A549 (cell line): Measurements from ENCODE around the gene RENBP. TPM values are rescaled to one million over a fixed set of nuclear protein-coding genes. Genes with fewer than 3 reads are reported as not detected.

Experiments used
- ATAC-seq, 2 experiments: fragments of 200-7000 bp in 1 of 2; fragments of >200 bp in 1 of 2; cut with Nextera tagmentation in 1 of 2; cut with Tn5 transposase in 1 of 2; 3 replicates each; pipeline versions ENCODE4 v1.8.0 to v1.9.1; 2018 to 2020; ENCODE audit warnings: mild to moderate bottlenecking in 1 of 2, moderate library complexity in 1 of 2
- CTCF ChIA-PET: fragments of 300-600 bp; sonication (Branson Sonifier 250); formaldehyde crosslinking; extraction: SDS; loops from one replicate; lab custom pipeline; 2021; ENCODE audit warnings: antibody characterized with exemption, inconsistent platforms; lab: Yijun Ruan, JAX
- POLR2A ChIA-PET: fragments of 350-600 bp; formaldehyde crosslinking; extraction: SDS; loops from one replicate; lab custom pipeline; 2021; ENCODE audit warnings: antibody characterized with exemption, inconsistent platforms; lab: Yijun Ruan, JAX
- DNase-seq, 2 experiments: peaks; one replicate each; pipeline versions ENCODE4 v3.0.0 to v3.0.0-alpha.2; 2011 to 2016; ENCODE audit warnings: low read depth in 1 of 2, low spot score in 1 of 2
- FAIRE-seq: peaks from 2 replicates; lab custom pipeline; 2011; peaks lifted over from hg19 to GRCh38; lab: Jason Lieb, UNC
- H3K27ac ChIP-seq, 2 experiments: fragments of >200 bp; sonication (Bioruptor Twin); formaldehyde crosslinking; 3 replicates each; pipeline ENCODE4 v1.5.1; 2016 to 2017
- H3K4me1 ChIP-seq: fragments of >200 bp; sonication (Bioruptor Twin); formaldehyde crosslinking; 3 replicates; pipeline ENCODE4 v1.6.1; 2016
- H3K4me2 ChIP-seq: fragments of >200 bp; sonication (Bioruptor Twin); formaldehyde crosslinking; 3 replicates; pipeline ENCODE4 v1.6.1; 2016
- H3K4me3 ChIP-seq: fragments of >200 bp; sonication (Bioruptor Twin); formaldehyde crosslinking; 3 replicates; pipeline ENCODE4 v1.5.1; 2016
- H3K9me3 ChIP-seq: fragments of >200 bp; sonication (Bioruptor Twin); formaldehyde crosslinking; 3 replicates; pipeline ENCODE4 v1.6.1; 2016
- BCL3 ChIP-seq: fragments of >200 bp; sonication (Bioruptor Twin); formaldehyde crosslinking; IDR thresholded peaks from 3 replicates; pipeline ENCODE4 v1.6.1; 2016
- BHLHE40 ChIP-seq: IDR thresholded peaks from 2 replicates; pipeline ENCODE4 v1.6.1; 2012; ENCODE audit warnings: low read depth, low read length, inconsistent platforms
- CBX8 ChIP-seq: fragments of 200-600 bp; sonication (generic); IDR thresholded peaks from 2 replicates; pipeline ENCODE4 v1.6.1; 2016
- CHD4 ChIP-seq: fragments of 200-600 bp; sonication (generic); IDR thresholded peaks from 2 replicates; pipeline ENCODE4 v1.6.1; 2016; ENCODE audit warnings: antibody characterized with exemption, mild to moderate bottlenecking, borderline replicate concordance
- CTCF ChIP-seq: fragments of >200 bp; sonication (Bioruptor Twin); formaldehyde crosslinking; IDR thresholded peaks from 3 replicates; pipeline ENCODE4 v1.5.1; 2016
- EHMT2 ChIP-seq: fragments of 200-600 bp; sonication (generic); IDR thresholded peaks from 2 replicates; pipeline ENCODE4 v1.6.1; 2016; ENCODE audit warnings: antibody characterized with exemption, low read depth, mild to moderate bottlenecking, moderate library complexity
- ELK1 ChIP-seq: fragments of 150-350 bp; IDR thresholded peaks from 2 replicates; pipeline ENCODE4 v1.6.1; 2014; ENCODE audit warnings: low read depth, mild to moderate bottlenecking, low read length
- FOXS1 ChIP-seq: fragments of 250-450 bp; sonication (Bioruptor Pico); IDR thresholded peaks from 2 replicates; pipeline ENCODE4 v1.5.0; 2020; ENCODE audit warnings: mild to moderate bottlenecking, moderate library complexity
- HES2 ChIP-seq: fragments of >200 bp; sonication (Bioruptor Twin); formaldehyde crosslinking; IDR thresholded peaks from 2 replicates; pipeline ENCODE4 v1.6.1; 2016
- HMGXB4 ChIP-seq: fragments of 250-450 bp; sonication (Bioruptor Pico); IDR thresholded peaks from 2 replicates; pipeline ENCODE4 v1.5.0; 2021; ENCODE audit warnings: mild to moderate bottlenecking, moderate library complexity, borderline replicate concordance
- JUNB ChIP-seq: fragments of >200 bp; sonication (Bioruptor Twin); formaldehyde crosslinking; IDR thresholded peaks from 2 replicates; pipeline ENCODE4 v1.6.1; 2016
- KDM1A ChIP-seq: fragments of 200-600 bp; sonication (generic); IDR thresholded peaks from 2 replicates; pipeline ENCODE4 v1.6.1; 2016; ENCODE audit warnings: low read depth, mild to moderate bottlenecking
- NR3C1 ChIP-seq: fragments of >200 bp; sonication (Bioruptor Twin); formaldehyde crosslinking; IDR thresholded peaks from 3 replicates; pipeline ENCODE4 v1.6.1; 2017
- PHF8 ChIP-seq: fragments of 200-600 bp; sonication (generic); IDR thresholded peaks from 2 replicates; pipeline ENCODE4 v1.6.1; 2016; ENCODE audit warnings: low read depth, mild to moderate bottlenecking, antibody characterized with exemption, moderate library complexity, borderline replicate concordance
- RAD21 ChIP-seq, 2 experiments: fragments of >200 bp in 1 of 2; sonication (Bioruptor Twin) in 1 of 2; formaldehyde crosslinking in 1 of 2; IDR thresholded peaks in 1 of 2; conservative IDR thresholded peaks in 1 of 2; 2 replicates in 1 of 2; 3 replicates in 1 of 2; pipeline ENCODE4 v1.6.1; 2012 to 2018; ENCODE audit warnings: inconsistent platforms in 1 of 2
- RCOR1 ChIP-seq: fragments of 150-350 bp; IDR thresholded peaks from 2 replicates; pipeline ENCODE4 v1.6.1; 2014; ENCODE audit warnings: antibody characterized with exemption, low read length, low read depth
- SREBF2 ChIP-seq: fragments of 450-650 bp; IDR thresholded peaks from 2 replicates; pipeline ENCODE4 v1.6.1; 2014; ENCODE audit warnings: mild to moderate bottlenecking, moderate library complexity
- TFCP2L1 ChIP-seq: fragments of 250-450 bp; sonication (Bioruptor Pico); IDR thresholded peaks from 2 replicates; pipeline ENCODE4 v1.5.0; 2021; ENCODE audit warnings: mild to moderate bottlenecking
- USF2 ChIP-seq: fragments of 450-650 bp; IDR thresholded peaks from 2 replicates; pipeline ENCODE4 v1.6.1; 2014; ENCODE audit warnings: antibody characterized with exemption
- ZFP36 ChIP-seq: fragments of 450-650 bp; IDR thresholded peaks from 2 replicates; pipeline ENCODE4 v1.6.1; 2014; ENCODE audit warnings: borderline replicate concordance; ENCODE audit not compliant: partially characterized antibody
- WGBS: methylation state at CpG from one replicate; pipeline ENCODE4 v1.1.6; 2017; ENCODE audit errors: missing lambda C conversion rate; 5-methylcytosine and 5-hydroxymethylcytosine counted together
- polyA plus RNA-seq, 4 experiments: library from polyadenylated mRNA; depleted of rRNA in 3 of 4; stranded (reverse); fragments of >200 nt; fragmentation: RNase III in 1 of 4; extraction: RNeasy Plus Mini Kit Qiagen cat#74134 plus additional on column Dnase treatment in 1 of 4; gene quantifications; 2 replicates in 3 of 4; 3 replicates in 1 of 4; pipeline ENCODE4 v1.2.3, GENCODE V29; 2011 to 2017

Gene RENBP
- polyA plus RNA-seq, 2 of the 4 experiments (the other 2 are of a cell fraction) = not detected

GRCh38 chrX:153950127-153950526, 5.7 kb upstream of the RENBP start:
- POLR2A ChIA-PET = interaction anchor here (2.4 kb wide), 1 partner anchor 22 kb away, joined by 7 read pairs; no protein-coding TSS in a partner anchor
- no peak for TF ChIP-seq HMGXB4 (CRISPR knock-in tag)
- TF ChIP-seq JUNB = no peak
- no peak for TF ChIP-seq USF2
- CTCF ChIA-PET = interaction anchor here (0.6 to 17.9 kb wide), 7 partner anchors 9 to 1009 kb away, joined by 3 to 363 read pairs (median 12); partner anchors contain the start of genes ARHGAP4, NAA10 and PLXNB3

DNA sequence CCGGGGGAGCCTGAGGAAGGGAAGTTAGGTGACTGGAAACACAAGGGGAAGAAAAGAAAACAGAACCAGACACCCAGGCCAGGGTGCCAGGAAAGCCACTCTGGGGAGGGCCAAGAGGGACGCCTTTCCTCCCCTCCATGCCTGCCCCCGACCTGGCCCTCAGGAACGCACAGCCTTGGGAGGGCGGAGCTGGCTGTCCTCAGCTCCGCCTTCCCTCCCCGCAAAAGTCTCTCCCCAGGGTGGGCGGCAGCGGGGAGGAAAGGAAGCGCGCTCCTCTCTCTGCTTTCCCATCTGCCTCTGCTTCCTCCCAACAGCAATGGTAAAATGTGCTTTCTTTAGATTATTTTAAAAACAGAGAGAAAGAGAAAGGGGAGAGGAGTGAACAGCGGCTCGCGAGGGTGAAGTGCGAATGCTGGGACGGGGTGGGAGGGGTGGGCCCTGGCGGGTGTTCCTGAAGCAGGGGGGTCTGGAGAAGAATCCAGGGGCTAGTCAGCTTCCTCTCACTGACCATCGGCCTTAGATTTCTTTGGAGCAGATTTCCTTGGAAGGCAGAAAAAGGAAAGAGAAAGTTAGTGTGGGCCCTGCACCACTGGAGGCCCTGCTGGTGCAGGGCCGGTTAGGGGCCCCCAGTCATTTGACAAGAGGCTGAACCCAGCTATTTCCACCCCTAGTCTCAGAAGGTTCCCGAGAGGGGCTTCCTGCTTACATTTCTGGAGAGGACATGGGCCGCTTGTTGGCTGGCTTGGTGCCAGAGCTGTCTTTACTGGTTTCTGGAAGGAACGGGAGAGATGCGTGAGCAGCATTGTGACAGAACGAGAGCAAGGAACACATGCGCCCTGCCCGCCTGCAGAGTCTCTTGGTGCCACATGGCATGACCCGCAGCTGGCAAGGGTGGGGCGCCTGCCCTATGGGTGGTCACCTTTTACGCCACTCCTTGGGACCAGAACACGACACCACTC, 4.7 kb upstream of the RENBP start:
- Histone ChIP-seq H3K27ac (no peak overlapping the region), H3K4me3 (no peak overlapping the region), H3K9me3 (no peaks in the 10 kb centered on the region), H3K4me2 (no peak overlapping the region), H3K4me1 (peaks cover 7% of the 10 kb centered on the region; the same call in 1 of the 3 replicates)
- TF ChIP-seq RCOR1 = no peak
- TF ChIP-seq EHMT2 = no peak
- no peak for TF ChIP-seq CTCF
- TF ChIP-seq ZFP36 = no peak
- TF ChIP-seq SREBF2 = no peak
- no peak for TF ChIP-seq FOXS1 (CRISPR knock-in tag)
- TF ChIP-seq BHLHE40 = no peak
- TF ChIP-seq TFCP2L1 = no peak
- TF ChIP-seq BCL3 = no peak
- TF ChIP-seq PHF8 = no peak
- TF ChIP-seq ELK1 = no peak
- no peak for TF ChIP-seq NR3C1
- no peak for TF ChIP-seq CHD4
- TF ChIP-seq RAD21 (conservative IDR thresholded peaks at IDR 0.05 in 1 of 2, IDR thresholded peaks at IDR 0.05 in 1 of 2) = no peak
- TF ChIP-seq HES2 = no peak
- no peak for TF ChIP-seq KDM1A
- no peak for TF ChIP-seq CBX8
- ATAC-seq (no peak), DNase-seq (no peak), FAIRE-seq (no peak)
- 85% methylated on average over 29 of the region's 30 CpGs for WGBS
- CTCF ChIA-PET = interaction anchor here (0.8 to 17.9 kb wide), 9 partner anchors 10 to 1008 kb away, joined by 3 to 363 read pairs (median 7); partner anchors contain the start of genes ARHGAP4, NAA10 and PLXNB3
- POLR2A ChIA-PET = interaction anchor here (2.4 kb wide), 1 partner anchor 21 kb away, joined by 7 read pairs; no protein-coding TSS in a partner anchor

More at GRCh38 chrX:153950127-153950526, 5.7 kb upstream of the RENBP start:
- Histone ChIP-seq H3K9me3 (no peaks in the 10 kb centered on the region), H3K4me1 (peaks cover 7% of the 10 kb centered on the region; the same call in 1 of the 3 replicates), H3K27ac (no peak overlapping the region), H3K4me2 (no peak overlapping the region), H3K4me3 (no peak overlapping the region)
- ATAC-seq = no peak
- no peak for FAIRE-seq
- no peak for DNase-seq
- WGBS = 84% methylated on average over 18 of the region's 19 CpGs
